ENCODE measurements around the gene ARID1B.

The ARID1B gene

DNA sequence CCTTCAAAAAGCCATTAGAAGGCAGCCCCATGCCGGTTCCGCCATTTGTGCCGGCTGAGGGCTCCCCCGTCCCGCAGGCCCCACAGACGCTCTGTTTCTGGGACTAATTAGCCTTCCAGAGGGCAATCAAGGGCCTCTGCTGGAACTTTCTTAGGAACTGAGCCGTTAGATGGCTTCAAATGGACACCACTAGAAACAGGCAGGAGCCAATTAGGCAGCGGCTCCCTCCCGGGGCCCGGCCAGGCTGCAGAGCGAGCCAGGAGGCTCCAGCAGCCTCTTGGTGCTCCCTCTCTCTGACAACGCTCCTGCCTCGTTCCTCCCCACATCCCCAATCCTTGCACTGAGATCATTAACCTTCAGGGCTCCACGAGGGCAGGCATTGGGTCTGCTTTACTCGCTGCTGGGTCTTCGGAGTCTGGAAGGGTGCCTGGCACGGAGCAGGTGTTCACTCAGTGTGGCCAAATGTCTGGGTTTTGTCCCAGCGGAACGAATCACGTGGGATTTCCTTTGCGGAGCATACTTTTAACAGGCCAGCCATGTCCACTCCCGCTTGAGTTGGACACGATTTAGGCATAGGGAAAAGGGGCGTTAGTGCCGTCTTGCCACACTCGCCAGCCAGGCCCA lies 447.9 kb downstream of the ARID1B start:
- FAIRE-seq (no peak), DNase-seq (ENCODE audit: insufficient read length, low spot score) (no peak)

DNA sequence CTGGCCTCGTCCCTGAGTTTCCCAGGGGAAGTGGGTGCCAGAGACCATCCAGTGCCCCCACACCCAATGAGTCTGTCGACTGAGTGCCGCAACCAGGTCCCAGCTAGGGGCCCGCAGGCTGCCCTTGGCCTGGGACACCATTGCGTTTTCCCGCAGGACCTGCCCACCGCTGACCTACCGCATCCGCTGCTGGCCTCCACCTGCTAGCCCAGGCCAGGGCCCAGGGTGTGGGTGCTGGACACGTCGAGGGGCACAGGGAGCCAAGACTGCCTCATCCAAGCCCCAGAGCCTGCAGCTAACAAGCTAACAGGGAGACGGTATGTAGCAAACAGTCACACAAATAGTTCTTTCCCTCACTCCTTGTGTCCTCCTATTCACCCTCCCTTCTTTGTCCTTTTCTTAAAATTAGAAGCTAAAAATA lies 448.4 kb downstream of the ARID1B start:
- no peak for DNase-seq (ENCODE audit: insufficient read length, low spot score)
- FAIRE-seq = no peak

DNA sequence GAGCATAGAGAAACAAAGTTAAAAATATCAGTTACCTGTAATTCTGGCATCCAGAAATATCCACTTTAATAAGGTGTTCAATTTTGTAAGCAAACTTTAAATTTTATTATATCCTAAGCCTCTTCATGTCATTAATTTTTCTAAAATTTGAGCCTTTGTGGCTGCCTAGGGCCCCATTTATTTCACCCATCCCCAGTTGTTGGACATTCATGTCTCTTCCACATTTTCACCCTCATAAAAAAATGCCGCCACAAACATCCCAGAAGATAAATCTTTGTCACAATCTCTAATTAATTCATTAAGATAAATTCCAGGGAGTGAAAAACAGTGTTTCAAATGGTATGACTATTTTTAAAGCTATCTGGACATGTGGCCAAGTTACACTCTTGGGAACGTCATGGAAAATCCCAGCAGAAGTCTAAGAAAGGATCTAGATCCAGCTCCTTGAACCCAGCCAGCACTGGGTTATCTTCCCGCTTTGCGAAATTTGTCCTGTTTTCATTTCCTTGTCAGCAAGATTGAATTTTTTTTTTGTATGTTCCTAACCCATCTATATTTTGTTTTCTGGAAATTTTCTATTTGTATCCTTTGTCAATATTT lies 448.9 kb downstream of the ARID1B start:
- FAIRE-seq (no peak), DNase-seq (ENCODE audit: insufficient read length, low spot score) (no peak)

DNA sequence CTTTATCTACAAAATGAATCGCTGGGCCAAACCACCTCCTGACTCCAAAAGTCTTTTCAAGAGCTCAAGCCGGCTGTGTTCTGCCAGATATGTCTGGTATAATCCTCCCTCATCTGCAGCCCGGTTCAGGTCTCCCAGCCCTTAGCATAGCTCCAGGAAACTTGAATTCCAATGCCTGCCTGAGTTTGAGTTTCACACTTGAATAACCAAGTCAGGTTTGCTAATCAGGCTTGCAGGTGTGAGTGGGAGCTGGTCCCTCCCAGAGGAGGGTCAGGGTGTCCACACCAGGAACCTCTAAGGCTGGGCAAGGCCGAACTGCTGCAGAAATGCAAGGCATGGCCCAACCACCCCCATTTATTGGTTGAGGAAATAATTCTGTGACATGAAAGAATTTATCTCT lies 449.6 kb downstream of the ARID1B start:
- DNase-seq (ENCODE audit: insufficient read length, low spot score) = no peak
- no peak for FAIRE-seq

DNA sequence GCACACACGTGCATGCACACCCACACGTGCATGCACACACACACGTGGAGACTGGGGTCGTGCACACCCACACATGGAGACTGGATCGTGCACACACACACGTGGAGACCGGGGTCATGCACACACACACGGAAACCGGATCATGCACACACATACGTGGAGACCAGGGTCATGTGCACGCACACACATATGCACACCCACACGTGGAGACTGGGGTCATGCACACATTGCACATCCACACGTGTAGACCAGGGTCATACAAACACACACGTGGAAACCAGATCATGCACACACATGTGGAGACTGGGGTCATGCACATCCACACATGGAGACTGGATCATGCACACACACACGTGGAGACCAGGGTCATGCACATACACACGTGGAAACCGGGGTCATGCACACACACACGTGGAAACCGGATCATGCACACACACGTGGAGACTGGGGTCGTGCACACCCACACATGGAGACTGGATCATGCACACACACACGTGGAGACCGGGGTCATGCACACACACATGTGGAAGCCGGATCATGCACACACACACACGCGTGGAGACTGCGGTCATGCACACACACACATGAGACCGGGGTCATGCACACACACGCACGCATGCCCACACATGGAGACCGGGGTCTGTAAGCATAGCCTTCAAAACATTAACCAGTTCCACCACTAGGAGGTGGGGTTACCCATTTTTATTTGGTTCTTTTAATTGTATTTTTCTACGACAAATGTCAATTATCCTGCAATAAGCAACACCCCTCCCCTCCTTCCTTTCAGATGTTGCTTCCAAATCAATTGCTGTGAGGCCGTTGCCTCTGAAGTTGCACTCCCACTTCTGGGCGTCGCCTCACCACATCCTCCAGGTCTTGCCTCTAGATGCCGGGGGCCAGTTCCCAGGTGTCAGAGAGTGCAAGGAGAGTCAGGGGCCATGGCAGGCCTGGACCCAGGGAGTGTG lies 450.3 kb downstream of the ARID1B start:
- FAIRE-seq = peak; percentile 76

DNA sequence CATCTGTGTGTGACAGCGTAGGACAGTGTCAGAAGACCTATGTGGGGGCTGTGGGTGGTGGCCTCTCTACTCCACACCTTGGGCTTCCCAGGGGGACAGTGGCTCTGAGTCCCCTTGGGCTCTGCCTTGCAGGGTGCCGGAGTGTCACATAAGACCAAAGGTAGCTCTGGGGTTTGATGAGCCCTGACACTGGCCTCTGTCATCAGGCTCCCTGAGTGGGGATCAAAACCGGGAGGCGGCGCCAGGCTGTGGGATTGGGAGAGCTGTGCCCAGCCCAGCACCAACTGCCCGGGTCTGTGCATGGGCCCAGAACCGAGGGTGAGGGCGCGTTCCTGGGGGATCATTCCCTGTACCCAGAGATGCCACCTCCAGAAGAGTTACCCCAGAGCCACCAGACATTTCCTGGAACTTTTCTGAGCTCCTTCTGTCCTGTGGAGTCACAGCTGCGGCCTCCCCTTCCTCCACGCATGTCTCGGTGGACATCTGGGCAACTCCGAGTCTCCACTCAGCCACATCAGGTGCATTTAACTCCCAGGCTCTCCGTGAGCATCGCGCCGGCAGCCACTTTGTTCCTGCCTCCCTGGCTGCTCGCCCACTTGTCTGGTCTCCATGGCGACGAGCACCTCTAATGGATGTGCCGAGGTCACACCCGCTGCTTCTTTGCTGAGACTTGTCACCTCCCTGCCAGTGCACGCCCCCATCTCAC lies 451.4 kb downstream of the ARID1B start:
- FAIRE-seq (no peak), DNase-seq (ENCODE audit: insufficient read length, low spot score) (no peak)

More for the DNA sequence above, 450.3 kb downstream of the ARID1B start:
- no peak for DNase-seq (ENCODE audit: insufficient read length, low spot score)

DNA sequence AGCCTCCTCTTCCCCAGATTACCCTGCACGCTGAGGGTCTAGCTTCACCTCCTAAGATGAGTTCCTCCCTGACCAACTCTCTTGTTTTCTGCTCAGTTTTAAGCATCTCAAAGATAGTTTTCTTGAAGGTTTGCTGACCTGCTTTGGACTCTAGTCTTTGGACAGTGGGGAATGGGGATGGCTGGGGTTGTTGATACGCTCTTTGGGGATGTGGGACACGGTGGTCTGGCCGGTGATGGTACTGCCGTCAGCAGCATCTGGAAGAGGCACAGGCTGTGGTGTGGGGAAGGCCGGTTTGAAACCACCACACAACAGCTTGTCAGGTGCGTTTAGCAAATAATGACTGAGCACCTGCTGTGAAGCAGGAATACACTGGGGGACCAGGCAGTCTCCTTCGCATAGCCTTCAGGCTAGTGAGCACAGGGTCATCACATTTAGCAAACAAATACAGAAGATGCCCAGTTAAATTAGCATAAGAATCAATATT lies 452.0 kb downstream of the ARID1B start:
- no peak for DNase-seq (ENCODE audit: insufficient read length, low spot score)
- no peak for FAIRE-seq

DNA sequence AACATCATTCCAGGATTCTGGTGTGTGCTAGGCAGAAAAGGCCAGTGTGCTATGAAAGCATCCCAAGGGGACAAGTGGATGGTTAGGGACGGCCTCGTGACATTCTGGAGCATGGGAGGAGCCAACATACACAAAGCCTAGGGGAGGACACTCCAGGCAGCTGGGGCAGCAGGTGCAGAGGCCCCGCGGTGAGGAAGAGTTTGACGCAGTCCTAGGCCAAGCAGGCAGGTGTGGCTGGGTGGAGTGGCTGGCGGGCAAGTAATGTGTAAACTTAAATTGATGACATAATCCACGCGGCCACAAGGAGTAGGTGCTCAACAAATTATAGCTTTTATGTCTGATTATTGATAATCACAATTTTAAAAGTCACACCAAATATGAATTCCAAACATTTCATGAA lies 452.5 kb downstream of the ARID1B start:
- DNase-seq (ENCODE audit: insufficient read length, low spot score) = no peak
- FAIRE-seq = no peak

DNA sequence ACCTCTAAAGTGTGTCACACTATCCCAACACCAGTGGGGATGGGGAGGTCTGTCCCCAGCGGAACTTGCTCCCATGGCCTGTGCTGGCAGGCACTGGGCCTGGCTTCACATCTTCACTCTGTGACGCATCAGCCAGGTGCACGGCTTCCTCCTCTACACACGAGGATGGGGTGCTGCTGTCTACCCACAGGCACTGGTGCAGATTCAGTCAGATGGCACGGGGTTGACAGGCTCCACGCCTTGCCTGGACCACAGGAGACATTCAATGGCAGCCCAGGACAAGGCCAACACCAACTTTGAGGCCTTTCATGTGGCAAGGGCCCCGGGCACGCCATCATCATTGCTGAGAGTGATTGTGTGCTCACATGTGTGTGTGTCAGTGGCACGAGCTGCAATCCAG lies 453.7 kb downstream of the ARID1B start:
- no peak for FAIRE-seq

DNA sequence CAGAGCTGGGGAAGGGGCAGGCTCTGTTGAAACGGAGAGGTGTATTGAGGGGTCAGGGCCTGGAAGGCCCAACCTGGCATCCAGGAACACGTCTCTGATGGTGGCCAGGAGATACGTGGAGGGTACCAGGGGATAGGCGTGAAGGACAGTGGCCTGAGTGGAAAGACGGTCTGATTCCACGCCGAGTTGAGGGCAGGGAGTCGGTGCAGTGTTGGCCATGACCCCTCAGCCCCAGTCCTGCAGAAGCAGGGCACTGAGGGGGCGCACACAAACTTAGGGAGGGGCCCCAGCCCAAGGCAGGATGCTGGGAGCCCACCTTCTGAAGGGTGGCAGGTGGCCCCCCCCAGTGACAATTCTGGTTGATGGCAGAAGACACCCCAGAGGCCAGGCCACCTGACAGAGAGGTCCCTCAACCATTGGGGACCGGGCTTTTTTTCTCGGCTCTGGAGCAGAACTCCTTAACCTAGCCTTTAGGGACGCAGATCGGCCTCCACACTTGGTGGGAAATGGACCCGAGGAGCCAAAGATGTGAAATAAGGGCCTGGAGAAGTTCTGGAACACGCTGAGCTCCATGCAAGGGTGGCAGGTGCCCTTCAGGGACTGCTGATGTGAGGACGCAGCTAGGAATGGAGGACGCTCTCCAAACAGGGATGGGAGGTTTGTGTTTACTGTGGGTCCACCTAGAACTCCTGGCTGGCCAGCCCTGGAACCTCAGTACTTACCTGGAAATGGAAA lies 455.1 kb downstream of the ARID1B start:
- FAIRE-seq (no peak), DNase-seq (ENCODE audit: insufficient read length, low spot score) (no peak)

More for the DNA sequence above, 453.7 kb downstream of the ARID1B start:
- DNase-seq (ENCODE audit: insufficient read length, low spot score) = no peak

DNA sequence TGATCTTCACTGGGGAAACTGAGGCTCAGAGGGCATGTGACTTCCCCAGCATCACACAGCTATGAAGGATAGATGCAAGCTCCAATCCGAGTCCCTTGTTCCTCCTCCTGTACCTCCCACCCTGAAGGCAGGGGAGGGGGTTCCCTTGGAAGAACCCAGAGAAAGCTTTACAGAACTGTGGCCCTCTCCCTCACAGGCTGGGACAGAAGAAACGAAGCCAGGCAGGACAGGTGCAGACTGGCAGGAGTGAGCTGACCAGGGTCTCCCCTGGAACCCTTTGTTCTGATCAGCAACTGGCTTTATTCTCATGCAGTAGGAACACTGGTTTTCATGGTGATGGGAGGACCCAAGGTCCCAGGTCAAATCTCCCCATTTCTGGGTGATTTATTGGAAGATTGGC lies 456.0 kb downstream of the ARID1B start:
- DNase-seq (ENCODE audit: insufficient read length, low spot score) (no peak), FAIRE-seq (no peak)

DNA sequence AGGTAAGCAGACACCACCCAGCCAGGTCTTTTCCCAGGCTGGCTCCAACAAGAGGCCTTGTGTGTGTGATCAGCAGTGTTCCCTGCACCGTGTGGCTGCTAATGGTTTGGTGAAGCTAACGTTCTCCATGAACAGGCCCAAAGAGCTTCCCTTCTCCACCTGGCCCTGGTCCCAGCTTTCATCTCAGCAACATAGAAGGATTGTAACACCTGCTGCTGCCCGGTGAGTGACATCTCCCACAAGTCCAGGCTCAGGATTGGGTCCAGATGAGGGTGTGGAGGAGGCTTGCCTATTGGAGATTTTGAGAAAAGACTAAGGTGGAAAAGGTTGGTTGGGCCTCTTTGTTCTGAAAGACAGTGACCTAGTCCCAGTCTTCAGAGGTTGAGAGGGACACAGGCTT lies 456.5 kb downstream of the ARID1B start:
- no peak for FAIRE-seq
- DNase-seq (ENCODE audit: insufficient read length, low spot score) = no peak

DNA sequence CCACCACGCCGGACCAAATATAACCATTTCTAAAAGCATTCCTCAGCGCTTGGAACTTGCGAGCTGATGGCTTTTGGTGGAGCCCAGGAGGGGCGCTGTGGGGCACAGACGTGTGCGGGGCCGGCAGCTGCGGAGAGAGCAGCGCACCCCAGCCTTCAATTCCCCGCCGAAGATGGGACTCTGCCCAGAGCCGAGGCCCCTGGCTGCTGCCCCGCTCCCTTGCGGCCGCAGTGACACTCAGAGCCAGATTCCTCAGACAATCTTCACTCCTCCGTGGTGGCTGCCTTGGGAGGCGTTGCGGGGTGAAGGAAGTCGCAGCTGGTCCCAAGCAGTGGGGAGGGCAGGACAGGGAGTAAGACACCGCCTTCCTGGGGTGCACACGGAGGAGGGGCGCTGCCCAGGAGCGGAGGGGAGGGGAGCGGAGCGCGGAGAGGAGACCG lies 458.4 kb downstream of the ARID1B start:
- DNase-seq (ENCODE audit: insufficient read length, low spot score) = no peak
- no peak for FAIRE-seq

DNA sequence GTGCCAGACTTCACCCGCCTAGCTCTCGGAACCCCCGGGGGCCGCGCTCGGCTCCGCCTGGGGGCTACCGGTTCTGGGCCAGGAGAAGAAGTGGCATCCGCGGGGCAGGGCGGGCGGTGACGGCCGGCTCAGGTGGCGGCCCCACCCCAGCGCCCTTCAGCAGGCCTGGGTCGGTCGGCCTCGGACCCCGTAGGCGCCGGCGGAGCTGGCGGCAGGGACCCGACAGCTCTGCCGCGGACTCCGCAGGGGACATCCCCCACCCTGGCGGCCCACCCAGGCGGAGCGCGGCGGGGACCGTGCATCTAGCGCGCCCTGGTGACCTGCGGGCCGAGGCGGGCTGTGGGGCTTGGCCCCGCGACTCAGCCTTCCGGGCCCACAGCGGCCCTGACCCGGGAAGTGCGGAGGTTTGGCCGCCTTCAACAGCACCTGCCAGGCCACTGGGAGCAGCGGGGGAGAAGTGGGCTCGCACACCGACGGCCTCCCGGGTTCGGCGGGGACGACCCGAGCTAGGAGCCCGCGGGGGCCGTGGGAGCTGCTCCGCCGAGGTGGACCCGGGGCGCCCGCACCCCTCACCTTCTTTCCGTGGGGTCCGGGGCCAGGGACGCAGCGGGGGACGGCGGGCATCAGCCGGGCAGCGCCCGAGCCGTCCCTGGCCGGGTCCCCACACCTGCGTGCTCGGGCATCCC lies 459.0 kb downstream of the ARID1B start:
- FAIRE-seq = no peak
- no peak for DNase-seq (ENCODE audit: insufficient read length, low spot score)

DNA sequence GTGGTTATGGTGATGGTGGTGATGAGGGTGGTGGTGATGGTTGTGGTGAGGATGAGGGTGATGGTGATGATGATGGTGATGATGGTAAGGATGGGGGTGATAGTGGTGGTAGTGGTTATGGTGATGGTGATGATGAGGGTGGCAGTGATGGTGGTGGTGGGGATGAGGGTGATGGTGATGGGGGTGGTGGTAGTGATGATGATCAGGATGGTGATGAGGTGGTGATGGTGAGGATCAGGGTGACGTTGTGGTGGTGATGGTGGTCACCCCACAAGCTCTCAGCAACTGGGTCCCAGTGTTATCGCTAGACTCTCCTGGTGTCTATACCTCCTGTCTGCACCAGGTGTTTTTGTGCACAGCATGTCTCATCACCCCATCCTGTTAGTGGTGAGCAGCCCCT lies 461.2 kb downstream of the ARID1B start:
- DNase-seq (ENCODE audit: insufficient read length, low spot score) = no peak
- no peak for FAIRE-seq

DNA sequence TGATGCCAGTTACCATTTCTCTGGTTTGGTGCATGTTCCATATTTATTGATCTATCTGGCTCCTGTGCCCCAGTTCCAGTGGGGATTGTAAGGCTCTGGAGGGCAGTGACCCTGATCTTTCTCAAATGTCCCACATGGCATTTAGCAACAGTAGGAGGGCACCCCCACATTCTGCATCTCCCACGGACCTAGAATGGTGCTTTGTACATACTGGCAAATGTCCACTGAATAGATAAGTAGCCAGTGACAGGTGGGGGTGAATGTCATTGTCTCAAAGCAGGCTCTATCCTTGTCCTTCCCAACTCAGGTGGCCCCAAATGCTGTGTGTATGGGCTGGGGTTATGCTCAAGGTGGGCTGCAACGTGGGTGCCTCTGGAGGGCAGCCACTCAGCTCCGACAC lies 462.0 kb downstream of the ARID1B start:
- FAIRE-seq (no peak), DNase-seq (ENCODE audit: insufficient read length, low spot score) (no peak)

DNA sequence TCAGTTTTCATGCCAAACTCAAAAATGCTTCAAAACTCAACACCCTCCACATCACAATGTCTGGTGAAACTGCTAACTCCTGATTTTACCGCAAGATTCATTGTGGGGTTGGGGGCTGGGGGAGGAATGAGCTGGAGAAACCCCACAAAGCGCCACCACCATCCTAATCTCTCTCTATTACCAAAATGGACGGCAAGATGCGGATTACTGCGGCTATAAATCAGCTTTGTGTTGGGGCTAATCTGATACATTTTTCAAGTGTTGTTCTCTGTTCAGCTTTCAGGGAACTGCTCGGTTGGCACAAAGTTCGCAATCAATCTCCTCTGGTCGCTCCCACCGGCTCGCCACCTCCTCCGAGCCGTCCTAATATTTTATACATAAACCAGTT lies 462.5 kb downstream of the ARID1B start:
- DNase-seq (ENCODE audit: insufficient read length, low spot score) (no peak), FAIRE-seq (no peak)

DNA sequence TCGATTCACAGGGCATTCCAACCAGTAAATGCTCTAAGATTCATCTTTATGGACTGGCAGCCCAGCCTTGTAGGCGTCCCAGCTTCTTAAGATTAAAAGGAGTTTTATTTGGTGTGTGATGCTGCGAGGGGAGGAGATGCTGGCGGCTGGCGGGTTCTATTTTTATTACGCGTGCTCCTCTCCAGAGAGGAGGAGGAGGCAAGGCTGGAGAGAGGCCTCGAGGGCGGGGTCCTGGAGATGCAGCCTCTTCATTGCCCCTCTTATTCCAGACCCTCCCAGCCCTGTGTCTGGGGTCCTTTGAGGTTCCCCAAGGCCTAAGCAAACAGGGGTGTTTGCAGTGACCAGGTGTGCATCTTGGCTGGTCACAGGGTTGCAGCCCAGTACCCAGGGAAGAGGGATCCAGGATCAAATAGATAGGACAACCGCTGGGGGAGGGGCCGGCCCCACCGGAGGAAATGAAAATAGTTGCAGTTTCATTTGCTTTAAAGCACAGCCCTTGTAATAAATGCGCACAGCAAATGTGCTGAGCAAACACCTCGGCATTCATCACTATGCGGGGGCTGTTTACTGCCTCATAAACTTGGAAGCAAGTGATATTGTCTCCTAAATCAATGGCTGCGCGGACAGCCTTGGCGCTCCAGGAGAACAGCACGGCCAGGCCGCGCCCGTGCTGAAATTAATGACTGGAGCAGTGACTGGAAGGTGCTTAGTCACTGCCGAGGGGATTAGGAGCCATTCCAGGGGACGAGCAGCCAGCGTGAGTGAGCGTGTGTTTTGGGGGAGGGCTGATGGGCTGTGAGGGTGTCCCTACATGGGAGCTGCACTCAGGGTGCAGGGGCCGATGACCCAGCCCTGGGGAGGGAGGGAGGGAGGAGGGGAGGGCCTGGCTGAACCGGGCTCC lies 463.1 kb downstream of the ARID1B start:
- peak; percentile 26 for FAIRE-seq
- DNase-seq (ENCODE audit: insufficient read length, low spot score) = peak; percentile 47

DNA sequence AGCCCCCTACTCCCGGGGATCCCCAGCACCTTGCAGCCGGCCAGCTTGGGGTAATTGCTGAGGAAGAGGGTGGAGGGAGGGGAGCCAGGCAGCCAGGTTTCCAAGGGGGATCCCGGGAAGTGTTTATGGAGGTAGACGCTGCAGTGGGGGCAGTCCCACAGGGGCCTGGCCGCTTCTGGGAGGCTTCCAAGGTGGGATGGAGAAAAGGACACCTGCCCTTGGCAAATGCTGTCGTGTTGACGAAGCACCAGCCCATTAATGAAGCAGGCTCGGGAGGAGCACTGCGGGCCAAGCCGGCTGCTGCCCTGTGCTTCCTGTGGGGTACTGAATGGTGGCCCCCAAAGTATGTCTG lies 463.8 kb downstream of the ARID1B start:
- DNase-seq (ENCODE audit: insufficient read length, low spot score) = no peak
- FAIRE-seq = no peak
